Measurements from ENCODE around the gene RAB11B.

GRCh38 chr19:8452446-8453123 lies 62.4 kb downstream of the RAB11B start:
- TF ChIP-seq CTCF (conservative IDR thresholded peaks at IDR 0.05; ENCODE audit: low read depth, low read length) (no peak), EZH2 (IDR thresholded peaks at IDR 0.05; ENCODE audit: low read length, unreplicated experiment) (no peak)

Data from PC-3 (cell line).